ENCODE data around the gene TEX55.

The TEX55 gene

DNA sequence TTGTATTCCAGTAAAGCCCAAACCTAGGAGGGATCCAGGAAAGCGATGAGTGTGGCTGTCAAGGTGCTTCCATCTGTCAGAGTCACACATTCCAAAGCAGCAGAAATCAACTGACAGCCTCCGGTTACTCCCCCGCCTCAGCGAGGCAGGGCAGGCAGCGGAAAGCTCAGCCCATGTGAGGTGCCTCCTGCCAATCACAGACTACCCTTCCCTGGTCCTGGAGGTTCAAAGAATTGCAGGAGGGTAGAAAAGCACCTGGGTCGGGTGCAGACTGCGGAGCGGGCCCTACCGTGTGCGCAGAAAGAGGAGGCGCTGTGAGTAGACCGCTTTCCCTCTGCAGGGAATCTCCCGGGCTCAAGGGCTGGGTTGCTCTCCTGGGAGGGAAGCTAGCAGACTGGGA lies 27.4 kb downstream of the TEX55 start, which contains the start of gene UPK1B:
Gene UPK1B (plus strand): TSS at position 274 of the 400 bp plus-strand sequence. CDS start 13,144 bp downstream, outside the sequence.
- Histone ChIP-seq H2AFZ (ENCODE audit: low read depth, low read length) (peak within 1 kb of the TSS; percentile 47), H3K4me1 (ENCODE audit: insufficient read depth, low read length) (peaks cover 2% of the 10 kb centered on the region), H3K9me3 (ENCODE audit: low read length) (no peaks in the 10 kb centered on the region), H3K4me3 (ENCODE audit: low read length) (no peak within 1 kb of the TSS), H3K36me3 (ENCODE audit: insufficient read depth, low read length) (no peaks in the 10 kb centered on the region), H3K27me3 (ENCODE audit: insufficient read depth, low read length) (peaks cover 14% of the 10 kb centered on the region)

- Histone ChIP-seq H3K36me3 (ENCODE audit: insufficient read depth, low read length) (no peaks in the 10 kb centered on the region), H3K27me3 (ENCODE audit: insufficient read depth, low read length) (peaks cover 14% of the 10 kb centered on the region), H2AFZ (ENCODE audit: low read depth, low read length) (no peak overlapping the region), H3K4me1 (ENCODE audit: insufficient read depth, low read length) (peaks cover 2% of the 10 kb centered on the region), H3K4me3 (ENCODE audit: low read length) (no peak overlapping the region), H3K9me3 (ENCODE audit: low read length) (no peaks in the 10 kb centered on the region)
Observed at GRCh38 chr3:119175872-119176756, 30.1 kb downstream of the TEX55 start.

DNA sequence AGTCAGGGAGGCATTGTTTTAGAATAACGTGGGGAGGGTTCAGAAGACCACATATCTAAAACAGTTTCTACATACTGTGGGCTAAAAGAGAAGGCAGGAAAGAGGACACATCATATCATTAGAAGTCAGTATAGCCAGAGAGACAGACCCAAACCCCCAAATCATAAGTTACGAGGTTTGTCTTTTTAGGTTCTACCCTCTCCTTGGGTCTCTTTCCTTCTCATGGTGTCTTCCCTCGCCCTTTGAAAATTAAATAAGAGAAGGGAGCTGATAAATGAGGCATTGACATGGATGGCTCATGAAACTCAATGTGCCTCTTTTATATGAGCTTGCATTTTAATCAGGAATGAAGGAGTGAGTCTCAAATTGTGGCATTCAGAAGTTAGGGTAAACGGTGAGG lies 30.8 kb downstream of the TEX55 start:
- Histone ChIP-seq H3K4me1 (ENCODE audit: insufficient read depth, low read length) (peaks cover 2% of the 10 kb centered on the region), H3K9me3 (ENCODE audit: low read length) (no peaks in the 10 kb centered on the region), H2AFZ (ENCODE audit: low read depth, low read length) (no peak overlapping the region), H3K4me3 (ENCODE audit: low read length) (no peak overlapping the region), H3K36me3 (ENCODE audit: insufficient read depth, low read length) (no peaks in the 10 kb centered on the region), H3K27me3 (ENCODE audit: insufficient read depth, low read length) (peaks cover 14% of the 10 kb centered on the region)

GRCh38 chr3:119177321-119177720 lies 31.4 kb downstream of the TEX55 start:
- Histone ChIP-seq H2AFZ (ENCODE audit: low read depth, low read length) (no peak overlapping the region), H3K4me1 (ENCODE audit: insufficient read depth, low read length) (peaks cover 2% of the 10 kb centered on the region), H3K4me3 (ENCODE audit: low read length) (no peak overlapping the region), H3K36me3 (ENCODE audit: insufficient read depth, low read length) (no peaks in the 10 kb centered on the region), H3K27me3 (ENCODE audit: insufficient read depth, low read length) (peaks cover 14% of the 10 kb centered on the region), H3K9me3 (ENCODE audit: low read length) (no peaks in the 10 kb centered on the region)

GRCh38 chr3:119181765-119182164 lies 35.8 kb downstream of the TEX55 start:
- no peaks in the 10 kb centered on the region for H3K36me3 ChIP-seq (ENCODE audit: insufficient read depth, low read length)
- H3K9me3 ChIP-seq (ENCODE audit: low read length) = no peaks in the 10 kb centered on the region
- peaks cover 2% of the 10 kb centered on the region for H3K4me1 ChIP-seq (ENCODE audit: insufficient read depth, low read length)
- H3K4me3 ChIP-seq (ENCODE audit: low read length) = no peak overlapping the region
- no peaks in the 10 kb centered on the region for H3K27me3 ChIP-seq (ENCODE audit: insufficient read depth, low read length)
- no peak overlapping the region for H2AFZ ChIP-seq (ENCODE audit: low read depth, low read length)

- Histone ChIP-seq H3K27me3 (ENCODE audit: insufficient read depth, low read length) (no peaks in the 10 kb centered on the region), H3K36me3 (ENCODE audit: insufficient read depth, low read length) (no peaks in the 10 kb centered on the region), H2AFZ (ENCODE audit: low read depth, low read length) (no peak overlapping the region), H3K9me3 (ENCODE audit: low read length) (no peaks in the 10 kb centered on the region), H3K4me3 (ENCODE audit: low read length) (no peak overlapping the region), H3K4me1 (ENCODE audit: insufficient read depth, low read length) (peaks cover 2% of the 10 kb centered on the region)
Observed at GRCh38 chr3:119184111-119184510, 38.1 kb downstream of the TEX55 start.

GRCh38 chr3:119184796-119185570 lies 39.0 kb downstream of the TEX55 start:
- no peaks in the 10 kb centered on the region for H3K9me3 ChIP-seq (ENCODE audit: low read length)
- H2AFZ ChIP-seq (ENCODE audit: low read depth, low read length) = no peak overlapping the region
- no peaks in the 10 kb centered on the region for H3K36me3 ChIP-seq (ENCODE audit: insufficient read depth, low read length)
- no peak overlapping the region for H3K4me3 ChIP-seq (ENCODE audit: low read length)
- no peaks in the 10 kb centered on the region for H3K27me3 ChIP-seq (ENCODE audit: insufficient read depth, low read length)
- peaks cover 2% of the 10 kb centered on the region for H3K4me1 ChIP-seq (ENCODE audit: insufficient read depth, low read length)

GRCh38 chr3:119187266-119187665 lies 41.3 kb downstream of the TEX55 start:
- Histone ChIP-seq H3K9me3 (ENCODE audit: low read length) (no peaks in the 10 kb centered on the region), H3K4me1 (ENCODE audit: insufficient read depth, low read length) (peaks cover 2% of the 10 kb centered on the region), H3K36me3 (ENCODE audit: insufficient read depth, low read length) (no peaks in the 10 kb centered on the region), H3K27me3 (ENCODE audit: insufficient read depth, low read length) (no peaks in the 10 kb centered on the region), H3K4me3 (ENCODE audit: low read length) (no peak overlapping the region), H2AFZ (ENCODE audit: low read depth, low read length) (no peak overlapping the region)

DNA sequence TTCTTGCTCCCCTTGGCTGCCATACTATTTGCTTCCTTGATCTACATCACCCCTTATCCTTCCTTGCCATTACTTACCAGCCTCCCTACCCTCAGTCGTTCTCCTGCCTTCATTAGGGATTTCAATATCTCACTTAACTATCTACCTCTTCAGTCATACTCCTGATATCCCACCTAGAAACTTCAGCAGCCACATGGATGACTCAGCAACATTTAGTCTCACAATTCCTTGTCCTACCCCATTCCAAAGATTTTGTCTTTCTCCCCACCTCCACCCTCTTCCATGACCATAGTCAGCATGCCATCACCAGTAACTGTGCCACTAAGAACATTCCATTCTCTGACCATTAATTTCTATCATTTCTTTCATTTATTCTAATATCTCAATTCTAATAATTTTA lies 45.8 kb downstream of the TEX55 start:
- no peaks in the 10 kb centered on the region for H3K4me1 ChIP-seq (ENCODE audit: insufficient read depth, low read length)
- no peaks in the 10 kb centered on the region for H3K36me3 ChIP-seq (ENCODE audit: insufficient read depth, low read length)
- no peaks in the 10 kb centered on the region for H3K9me3 ChIP-seq (ENCODE audit: low read length)
- H3K27me3 ChIP-seq (ENCODE audit: insufficient read depth, low read length) = no peaks in the 10 kb centered on the region
- H2AFZ ChIP-seq (ENCODE audit: low read depth, low read length) = no peak overlapping the region
- no peak overlapping the region for H3K4me3 ChIP-seq (ENCODE audit: low read length)

- H2AFZ ChIP-seq (ENCODE audit: low read depth, low read length) = no peak overlapping the region
- no peak overlapping the region for H3K4me3 ChIP-seq (ENCODE audit: low read length)
- no peaks in the 10 kb centered on the region for H3K9me3 ChIP-seq (ENCODE audit: low read length)
Observed at GRCh38 chr3:119194237-119195150, 48.5 kb downstream of the TEX55 start.

GRCh38 chr3:119195151-119195476 lies 49.1 kb downstream of the TEX55 start:
- Histone ChIP-seq H3K4me3 (ENCODE audit: low read length) (no peak overlapping the region), H3K4me1 (ENCODE audit: insufficient read depth, low read length) (no peaks in the 10 kb centered on the region), H3K36me3 (ENCODE audit: insufficient read depth, low read length) (no peaks in the 10 kb centered on the region), H2AFZ (ENCODE audit: low read depth, low read length) (no peak overlapping the region), H3K27me3 (ENCODE audit: insufficient read depth, low read length) (no peaks in the 10 kb centered on the region), H3K9me3 (ENCODE audit: low read length) (no peaks in the 10 kb centered on the region)

More at GRCh38 chr3:119194237-119195150, 48.5 kb downstream of the TEX55 start:
- Histone ChIP-seq H3K36me3 (ENCODE audit: insufficient read depth, low read length) (no peaks in the 10 kb centered on the region), H3K27me3 (ENCODE audit: insufficient read depth, low read length) (no peaks in the 10 kb centered on the region), H3K4me1 (ENCODE audit: insufficient read depth, low read length) (no peaks in the 10 kb centered on the region)

DNA sequence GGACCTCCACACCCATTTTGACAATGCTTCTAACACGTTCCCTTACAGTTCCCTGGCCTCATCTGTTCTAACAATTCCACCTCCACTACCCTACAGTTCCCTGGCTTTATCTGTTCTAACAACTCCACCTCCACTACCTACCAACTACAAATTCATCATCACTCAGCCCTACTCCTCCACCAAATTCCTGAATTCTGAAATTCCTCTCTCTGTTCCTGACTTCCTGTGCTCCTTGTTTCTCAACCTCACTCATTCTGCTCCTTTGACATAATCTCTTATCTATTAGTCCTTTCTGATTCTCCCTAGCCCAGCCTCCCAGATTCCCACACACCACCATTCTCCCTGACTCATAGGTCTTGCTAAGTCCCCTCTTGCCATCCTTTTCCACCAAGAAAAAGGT lies 49.9 kb downstream of the TEX55 start:
- no peak overlapping the region for H3K4me3 ChIP-seq (ENCODE audit: low read length)
- no peaks in the 10 kb centered on the region for H3K9me3 ChIP-seq (ENCODE audit: low read length)
- no peaks in the 10 kb centered on the region for H3K4me1 ChIP-seq (ENCODE audit: insufficient read depth, low read length)
- H2AFZ ChIP-seq (ENCODE audit: low read depth, low read length) = no peak overlapping the region
- no peaks in the 10 kb centered on the region for H3K27me3 ChIP-seq (ENCODE audit: insufficient read depth, low read length)
- no peaks in the 10 kb centered on the region for H3K36me3 ChIP-seq (ENCODE audit: insufficient read depth, low read length)

All from neuron (in vitro differentiated cells).